KBM-7 (cell line): Measurements from ENCODE around the gene HNRNPUL2.
A peak's percentile ranks its signal among the peaks of the same experiment; 100 is the strongest.
"Not testable (repeated sequence)": the region's sequence is repeated elsewhere in the genome, so short reads cannot be mapped to it uniquely, and the experiment has no call there.

Source experiments
- DNase-seq: peaks from one replicate; pipeline ENCODE4 v3.0.0-alpha.2; 2015
- in situ Hi-C: fragments of 300-500 bp; cut with MboI; formaldehyde crosslinking; loops from 2 replicates; pipeline ENCODE4 v1.14.3; 2020; ENCODE audit warnings: low sequenced_read_pairs, low pct_unique_long_range_greater_than_20kb, mixed read lengths

HNRNPUL2 gene

DNA sequence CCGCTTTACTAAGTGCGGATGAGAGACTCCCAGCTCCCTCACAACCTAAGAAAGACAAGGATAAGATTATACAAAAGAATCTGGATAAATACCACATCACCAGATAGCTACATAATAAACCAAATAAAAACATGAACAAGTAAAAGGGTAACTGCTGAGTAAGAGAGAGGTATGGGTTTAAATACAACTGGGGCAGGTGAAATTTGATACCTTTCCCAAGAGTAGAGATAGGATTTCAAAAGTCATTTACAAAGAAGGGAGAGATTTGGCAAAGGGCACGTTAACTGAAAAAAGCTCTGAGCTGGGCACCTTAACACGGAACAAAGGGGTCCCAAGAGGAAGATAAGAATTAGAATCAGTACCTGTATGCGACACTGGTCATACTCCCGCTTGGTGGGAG, 50.1 kb downstream of the HNRNPUL2 start:
- in situ Hi-C loops = loop anchor here (25.0 kb wide), 1 partner anchor 290 kb away; no protein-coding TSS in a partner anchor
- DNase-seq = no peak

DNA sequence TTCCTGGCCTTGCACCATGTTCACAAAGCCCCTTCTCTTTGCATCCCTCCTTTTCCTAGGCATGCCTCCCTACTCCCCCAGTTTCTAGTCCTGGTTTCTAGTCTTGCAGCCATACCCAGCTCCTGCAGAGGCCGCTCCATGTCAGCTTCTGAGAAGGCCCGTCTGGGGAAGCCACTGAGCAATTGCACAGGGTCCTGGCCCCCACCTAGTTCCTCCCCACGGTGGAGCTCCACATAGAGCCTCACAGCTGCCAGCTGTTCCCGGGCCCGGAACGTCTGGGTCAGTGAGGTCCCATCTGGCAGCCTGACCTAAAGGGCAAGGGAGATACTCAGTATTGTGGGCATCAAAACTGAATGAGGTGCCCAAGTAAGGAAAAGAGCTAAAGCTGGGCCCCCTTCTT, 50.6 kb downstream of the HNRNPUL2 start:
- no peak for DNase-seq
- in situ Hi-C loops = loop anchor here (25.0 kb wide), 1 partner anchor 289 kb away; no protein-coding TSS in a partner anchor

DNA sequence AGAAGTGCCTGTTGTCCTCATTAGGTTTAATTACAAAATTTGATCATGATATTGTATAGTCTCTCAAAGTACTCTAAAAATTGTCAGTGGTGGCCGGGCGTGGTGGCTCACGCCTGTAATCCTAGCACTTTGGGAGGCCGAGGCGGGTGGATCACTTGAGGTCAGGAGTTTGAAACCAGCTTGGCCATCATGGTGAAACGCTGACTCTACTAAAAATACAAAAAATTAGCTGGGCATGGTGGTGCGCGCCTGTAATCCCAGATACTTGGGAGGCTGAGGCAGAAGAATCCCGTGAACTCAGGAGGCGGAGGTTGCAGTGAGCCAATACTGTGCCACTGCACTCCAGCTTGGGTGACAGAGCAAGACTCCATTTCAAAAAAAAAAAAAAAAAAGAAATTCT, 51.8 kb downstream of the HNRNPUL2 start:
- DNase-seq = not testable (repeated sequence)
- in situ Hi-C loops = loop anchor here (25.0 kb wide), 1 partner anchor 288 kb away; no protein-coding TSS in a partner anchor

DNA sequence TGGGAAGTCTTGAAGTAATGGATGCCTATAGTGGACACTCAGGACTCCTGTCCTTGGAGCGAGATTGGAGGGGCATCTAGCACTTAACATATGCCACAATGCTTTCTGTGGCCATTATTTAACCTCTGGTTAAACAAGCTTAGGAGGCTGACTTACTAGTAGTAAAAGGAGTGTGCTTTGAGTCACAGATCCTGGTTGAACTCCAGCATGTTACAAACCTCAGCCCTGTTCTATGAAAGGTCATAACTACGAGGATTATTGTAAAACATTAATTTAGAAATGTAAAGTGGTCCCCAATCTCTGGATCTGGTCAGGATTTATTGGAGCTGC, 54.1 kb downstream of the HNRNPUL2 start:
- DNase-seq = no peak
- in situ Hi-C loops = no loop called here

DNA sequence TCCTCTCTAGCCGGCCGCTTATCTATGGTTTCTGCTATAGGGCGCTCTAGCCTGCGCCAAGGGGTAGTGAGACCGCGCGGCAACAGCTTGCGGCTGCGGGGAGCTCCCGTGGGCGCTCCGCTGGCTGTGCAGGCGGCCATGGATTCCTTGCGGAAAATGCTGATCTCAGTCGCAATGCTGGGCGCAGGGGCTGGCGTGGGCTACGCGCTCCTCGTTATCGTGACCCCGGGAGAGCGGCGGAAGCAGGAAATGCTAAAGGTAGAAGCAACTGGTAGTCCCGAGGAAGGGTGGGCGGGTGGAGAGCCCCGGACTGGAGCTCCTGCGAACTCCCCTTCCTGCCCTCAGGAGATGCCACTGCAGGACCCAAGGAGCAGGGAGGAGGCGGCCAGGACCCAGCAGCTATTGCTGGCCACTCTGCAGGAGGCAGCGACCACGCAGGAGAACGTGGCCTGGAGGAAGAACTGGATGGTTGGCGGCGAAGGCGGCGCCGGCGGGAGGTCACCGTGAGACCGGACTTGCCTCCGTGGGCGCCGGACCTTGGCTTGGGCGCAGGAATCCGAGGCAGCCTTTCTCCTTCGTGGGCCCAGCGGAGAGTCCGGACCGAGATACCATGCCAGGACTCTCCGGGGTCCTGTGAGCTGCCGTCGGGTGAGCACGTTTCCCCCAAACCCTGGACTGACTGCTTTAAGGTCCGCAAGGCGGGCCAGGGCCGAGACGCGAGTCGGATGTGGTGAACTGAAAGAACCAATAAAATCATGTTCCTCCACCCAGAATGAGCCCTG, 55.5 kb downstream of the HNRNPUL2 start, which contains the start of the genes LBHD1 and UQCC3:
Gene LBHD1, minus strand, starts transcription at position 660 of the 782 bp plus-strand sequence. CDS start 2,236 bp downstream, outside the sequence.
Gene UQCC3, plus strand, starts transcription at position 66 of the 782 bp plus-strand sequence. Its CDS starts 73 bp downstream, at position 139.
- peak; percentile 89 for DNase-seq
- in situ Hi-C loops = no loop called here

DNA sequence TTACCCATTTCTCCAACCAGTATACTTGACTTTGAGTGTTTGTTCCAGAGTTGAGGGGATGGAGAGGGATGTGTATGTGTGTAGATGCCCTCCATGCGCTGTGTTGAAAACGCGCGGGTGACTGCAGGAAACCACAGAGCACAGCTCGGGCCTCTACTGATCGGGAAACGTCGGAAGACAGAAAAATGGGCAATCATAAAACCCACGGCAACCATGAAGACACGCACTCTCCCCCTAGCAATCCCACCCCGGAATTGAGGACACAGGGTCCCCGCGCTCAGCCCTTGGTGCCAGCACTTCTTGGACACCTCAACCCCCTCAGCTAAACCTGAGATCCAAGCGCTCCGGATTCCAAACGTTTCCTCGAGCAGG, 56.0 kb downstream of the HNRNPUL2 start:
- DNase-seq = no peak
- in situ Hi-C loops = no loop called here

DNA sequence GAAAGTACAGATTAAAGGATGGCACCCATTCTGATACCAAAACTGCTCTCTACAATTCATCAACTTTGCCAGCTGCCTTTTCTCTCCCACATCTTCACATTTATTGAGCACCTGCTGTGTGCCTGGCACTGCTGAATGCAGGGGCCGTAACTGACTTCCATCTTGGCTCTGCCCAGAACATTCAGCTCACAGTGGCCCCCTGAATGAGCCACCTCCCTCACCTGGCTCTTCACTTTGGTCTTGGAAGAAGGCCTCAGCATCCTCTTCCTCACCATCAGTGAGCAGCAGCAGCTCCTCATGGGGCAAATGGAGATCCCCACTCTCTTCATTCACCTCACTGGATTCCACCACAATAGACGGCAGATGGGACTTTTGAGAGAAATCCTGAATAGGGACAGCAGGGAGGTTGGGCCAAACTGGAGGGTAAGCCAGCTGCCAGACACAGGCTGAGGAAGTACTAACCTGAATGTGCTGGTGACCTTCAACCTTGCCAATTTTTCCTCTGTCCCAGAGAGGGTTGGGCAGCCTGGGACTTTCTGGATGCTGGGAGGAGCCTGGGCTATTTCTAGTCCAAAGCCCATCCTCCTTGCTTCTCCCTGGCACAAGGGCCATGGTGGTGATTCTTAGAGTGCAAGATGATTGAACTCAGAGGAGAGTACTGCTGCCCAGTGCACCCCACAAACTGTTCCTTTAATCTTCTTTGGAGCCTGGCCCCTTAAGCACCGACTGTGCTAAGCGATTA, 57.7 kb downstream of the HNRNPUL2 start:
- DNase-seq = no peak
- in situ Hi-C loops = no loop called here

DNA sequence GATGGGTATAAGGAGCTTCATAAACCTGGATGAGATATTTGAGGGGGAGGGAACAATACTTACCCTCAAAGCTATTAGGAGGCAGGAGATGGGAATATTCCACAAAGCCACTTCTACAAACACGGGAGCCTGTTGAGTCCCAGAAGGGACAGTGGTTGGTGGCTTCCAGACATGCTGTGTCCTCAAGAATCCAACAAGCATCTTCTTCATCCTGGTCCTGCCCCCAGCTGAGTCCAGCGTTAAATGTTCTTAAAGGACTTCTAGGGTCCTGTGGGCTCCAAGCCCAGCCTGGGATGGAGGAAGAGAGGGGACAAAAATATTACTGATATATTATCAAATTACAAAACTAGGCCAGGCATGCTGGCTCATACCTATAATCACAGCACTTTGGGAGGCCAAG, 59.8 kb downstream of the HNRNPUL2 start:
- in situ Hi-C loops = no loop called here
- no peak for DNase-seq

DNA sequence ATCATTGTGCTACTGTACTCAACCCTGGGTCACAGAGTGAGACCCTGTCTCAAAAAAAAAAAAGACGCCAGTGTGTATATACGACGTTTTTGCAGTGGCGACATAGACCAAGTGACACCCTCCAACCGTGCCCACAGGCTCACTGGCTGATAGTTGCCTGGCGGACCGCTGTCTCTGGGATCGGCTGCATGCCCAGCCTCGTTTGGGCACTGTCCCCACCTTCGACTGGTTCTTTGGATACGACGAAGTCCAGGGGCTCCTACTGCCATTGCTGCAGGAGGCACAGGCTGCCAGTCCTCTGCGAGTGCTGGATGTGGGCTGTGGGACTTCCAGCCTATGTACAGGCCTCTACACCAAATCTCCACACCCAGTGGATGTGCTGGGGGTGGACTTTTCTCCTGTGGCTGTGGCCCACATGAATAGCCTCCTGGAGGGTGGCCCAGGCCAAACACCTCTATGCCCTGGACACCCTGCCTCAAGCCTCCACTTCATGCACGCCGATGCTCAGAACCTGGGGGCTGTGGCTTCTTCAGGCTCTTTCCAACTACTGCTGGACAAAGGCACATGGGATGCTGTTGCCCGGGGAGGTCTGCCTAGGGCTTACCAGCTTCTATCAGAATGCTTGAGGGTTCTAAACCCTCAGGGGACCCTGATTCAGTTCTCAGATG, 60.9 kb downstream of the HNRNPUL2 start:
- in situ Hi-C loops = no loop called here
- DNase-seq = no peak

DNA sequence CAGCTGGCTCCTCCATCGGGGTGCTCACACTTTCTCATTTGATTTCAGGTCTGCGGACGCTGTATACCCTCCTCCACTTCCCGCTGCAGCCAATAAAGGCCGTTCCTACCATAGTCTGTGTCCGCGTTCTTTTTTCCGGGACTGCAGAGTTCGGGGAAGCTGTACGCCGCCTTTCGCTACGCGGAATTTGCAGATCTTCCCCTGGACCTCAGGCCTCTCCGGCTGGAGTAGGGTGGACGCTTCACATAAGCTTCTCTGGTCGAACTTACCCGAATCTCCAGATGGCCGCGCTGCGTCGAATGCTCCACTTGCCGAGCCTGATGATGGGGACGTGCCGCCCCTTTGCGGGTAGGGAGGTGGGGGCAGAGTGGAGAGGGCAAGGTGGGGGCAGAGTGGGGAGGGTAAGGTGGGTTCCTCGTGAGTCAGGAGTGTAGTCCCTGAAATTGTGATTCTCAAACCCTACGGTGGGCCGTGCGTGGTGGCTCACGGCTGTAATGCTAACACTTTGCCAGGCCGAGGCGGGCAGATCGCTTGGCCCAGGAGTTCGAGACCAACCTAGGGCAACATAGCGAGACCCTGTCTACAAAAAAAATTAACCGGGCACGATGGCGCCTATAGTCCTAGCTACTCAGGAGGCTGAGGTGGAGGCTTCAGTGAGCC, 61.5 kb downstream of the HNRNPUL2 start:
- peak; percentile 38 for DNase-seq
- in situ Hi-C loops = no loop called here

DNA sequence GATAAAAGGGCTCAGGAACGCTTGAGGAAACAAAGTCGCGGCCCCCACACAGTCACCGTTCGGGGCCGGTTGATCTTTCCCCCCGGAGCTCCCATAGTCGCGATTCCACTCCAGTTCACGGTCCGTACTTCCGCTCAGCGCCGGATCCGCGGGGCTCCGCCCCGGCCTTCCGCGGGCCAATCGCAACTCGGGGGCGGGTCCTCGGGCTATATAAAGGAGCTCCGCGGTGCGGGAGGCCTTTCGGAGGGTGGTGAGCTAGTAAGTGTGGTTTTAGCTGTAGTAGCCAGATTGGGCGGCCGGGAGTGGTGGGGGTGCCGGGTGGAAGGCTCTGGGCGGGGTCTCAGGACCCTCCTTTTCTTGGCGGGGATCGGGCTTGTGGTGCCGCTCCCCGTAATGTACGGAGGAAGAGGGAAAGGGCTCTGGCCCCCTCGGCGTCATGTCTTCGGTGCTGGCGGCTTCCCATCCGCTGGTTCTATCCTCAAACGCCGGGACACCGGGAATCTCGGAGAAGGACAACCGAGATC, 62.1 kb downstream of the HNRNPUL2 start, which contains the start of the genes C11orf98 and CSKMT:
Gene C11orf98, minus strand, starts transcription at position 136 of the 524 bp plus-strand sequence. Its CDS starts 41 bp downstream, at position 95.
Gene CSKMT, plus strand, starts transcription at position 238 of the 524 bp plus-strand sequence. CDS start 568 bp downstream, outside the sequence.
- peak; percentile 95 for DNase-seq
- in situ Hi-C loops = no loop called here

DNA sequence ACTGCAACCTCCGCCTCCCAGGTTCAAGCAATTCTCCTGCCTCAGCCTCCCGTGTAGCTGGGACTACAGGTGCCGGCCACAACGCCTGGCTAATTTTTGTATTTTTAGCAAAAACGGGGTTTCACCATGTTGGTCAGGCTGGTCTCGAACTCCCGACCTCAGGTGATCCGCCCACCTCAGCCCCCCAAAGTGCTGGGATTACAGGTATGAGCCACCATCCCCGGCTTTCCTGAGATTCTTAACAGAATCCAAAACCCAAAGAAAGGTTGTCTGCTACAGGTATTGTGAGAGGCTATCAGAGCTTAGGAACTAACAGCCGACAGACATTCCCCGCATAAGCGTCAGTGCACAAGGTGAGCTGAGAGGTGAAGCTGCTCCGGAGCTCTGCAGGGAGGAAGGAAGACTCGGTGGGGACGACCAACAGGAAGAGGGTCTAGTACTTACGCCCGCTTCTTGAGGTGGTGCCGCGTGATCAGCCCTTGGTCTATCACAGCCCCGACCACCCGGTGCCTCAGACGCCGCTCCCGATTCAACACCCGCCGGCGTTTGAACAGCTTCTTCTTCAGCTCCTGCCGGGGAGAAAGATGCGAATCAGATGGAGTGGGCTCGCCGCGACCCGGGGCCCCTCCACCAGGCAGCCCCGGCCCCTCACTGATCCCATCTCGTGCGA, 62.7 kb downstream of the HNRNPUL2 start:
- no peak for DNase-seq

More for the DNA sequence above, 62.7 kb downstream of the HNRNPUL2 start:
- in situ Hi-C loops = no loop called here
